ENCODE data around the gene PLEKHM3. TPM values are rescaled to one million over a fixed set of nuclear protein-coding genes. Genes with fewer than 3 reads are reported as not detected.

PLEKHM3 gene
- total and polyA plus RNA-seq, 2 experiments from 2014 or later: 4.9 to 6.6 TPM

DNA sequence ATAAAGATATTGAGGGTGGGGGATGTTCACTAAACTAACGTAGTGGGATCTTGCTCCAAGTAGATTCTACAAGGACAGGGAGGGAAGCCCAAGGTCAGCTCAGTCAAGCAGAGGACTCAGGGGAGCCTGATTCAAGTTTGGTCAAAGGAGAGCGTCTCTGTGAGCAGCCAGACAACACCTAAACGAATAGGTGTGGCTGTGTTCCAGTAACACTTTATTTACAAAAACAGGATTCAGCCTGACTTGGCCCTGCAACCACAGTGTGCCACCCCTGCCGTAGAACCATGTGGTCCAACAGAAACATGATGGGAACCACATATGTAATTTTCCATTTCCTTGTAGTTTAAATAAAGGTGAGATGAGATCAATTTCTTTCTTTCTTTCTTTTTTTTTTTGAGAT, 237.5 kb downstream of the PLEKHM3 start:
- Histone ChIP-seq H3K9me2 (ENCODE audit: insufficient read depth) (no peaks in the 10 kb centered on the region), H3F3A (ENCODE audit: insufficient read depth) (no peaks in the 10 kb centered on the region), H3K36me3 (ENCODE audit: low read depth) (no peaks in the 10 kb centered on the region), H2AFZ (no peak overlapping the region), H3K4me3 (no peak overlapping the region), H3K27me3 (replicated peaks; ENCODE audit: insufficient read depth) (peaks cover 5% of the 10 kb centered on the region; the same call in 1 of the 2 replicates), H4K20me1 (ENCODE audit: insufficient read depth) (no peaks in the 10 kb centered on the region), H3K4me1 (ENCODE audit: insufficient read depth) (peaks cover 5% of the 10 kb centered on the region), H3K4me2 (ENCODE audit: unreplicated experiment) (no peak overlapping the region), H3K9me3 (ENCODE audit: low read depth) (no peaks in the 10 kb centered on the region), H3K27ac (no peak overlapping the region), H3K9ac (no peak overlapping the region), H3K79me2 (ENCODE audit: insufficient read depth) (no peaks in the 10 kb centered on the region)
- no peak for DNase-seq
- 49 to 52% methylated on average over 4 of the region's 4 CpGs for WGBS, 2 experiments (ENCODE audit: low coverage in 1 of 2, low lambda C conversion rate in 2 of 2, missing lambda C conversion rate in 2 of 2)
- in situ Hi-C loops (cut with MboI): no loop called here
- TF ChIP-seq EZH2 (IDR thresholded peaks at IDR 0.05; ENCODE audit: insufficient read depth, poor library complexity, severe bottlenecking) (no peak), EZH2phosphoT487 (IDR thresholded peaks at IDR 0.05; ENCODE audit: insufficient read depth, low read depth) (no peak)

DNA sequence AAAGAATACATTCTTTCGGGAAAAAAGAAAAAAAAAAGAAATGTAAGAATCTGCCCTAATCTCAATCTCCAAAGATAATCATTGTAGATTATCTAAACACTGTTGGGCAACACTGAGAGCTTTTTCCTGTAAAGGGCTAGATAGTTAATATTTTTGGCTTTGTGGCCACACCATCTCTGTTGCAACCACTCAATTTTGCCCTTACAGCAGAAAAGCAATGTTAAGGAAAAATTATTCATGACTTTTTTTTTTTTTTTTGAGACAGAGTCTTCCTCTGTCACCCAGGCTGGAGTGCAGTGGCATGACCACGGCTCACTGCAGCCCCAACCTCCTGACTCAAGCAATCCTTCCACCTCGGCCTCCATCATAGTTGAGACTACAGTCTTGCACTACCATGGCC, 238.3 kb downstream of the PLEKHM3 start:
- H3K4me3 ChIP-seq: no peak overlapping the region
- H3K27ac ChIP-seq: no peak overlapping the region
- no peak overlapping the region for H3K4me2 ChIP-seq (ENCODE audit: unreplicated experiment)
- no peaks in the 10 kb centered on the region for H4K20me1 ChIP-seq (ENCODE audit: insufficient read depth)
- H3K36me3 ChIP-seq (ENCODE audit: low read depth): no peaks in the 10 kb centered on the region
- H3F3A ChIP-seq (ENCODE audit: insufficient read depth): no peaks in the 10 kb centered on the region
- WGBS, 2 experiments (ENCODE audit: low coverage in 1 of 2, low lambda C conversion rate in 2 of 2, missing lambda C conversion rate in 2 of 2): 37 to 44% methylated on average over 3 of the region's 3 CpGs
- H3K4me1 ChIP-seq (ENCODE audit: insufficient read depth): no peaks in the 10 kb centered on the region
- H3K9me2 ChIP-seq (ENCODE audit: insufficient read depth): no peaks in the 10 kb centered on the region
- H3K27me3 ChIP-seq (replicated peaks; ENCODE audit: insufficient read depth): peaks cover 5% of the 10 kb centered on the region; the same call in 1 of the 2 replicates
- no peaks in the 10 kb centered on the region for H3K9me3 ChIP-seq (ENCODE audit: low read depth)
- H2AFZ ChIP-seq: no peak overlapping the region
- in situ Hi-C loops (cut with MboI): no loop called here
- no peak for DNase-seq
- no peaks in the 10 kb centered on the region for H3K79me2 ChIP-seq (ENCODE audit: insufficient read depth)
- no peak for TF ChIP-seq EZH2 (IDR thresholded peaks at IDR 0.05; ENCODE audit: insufficient read depth, poor library complexity, severe bottlenecking)
- TF ChIP-seq EZH2phosphoT487 (IDR thresholded peaks at IDR 0.05; ENCODE audit: insufficient read depth, low read depth): no peak
- H3K9ac ChIP-seq: no peak overlapping the region

DNA sequence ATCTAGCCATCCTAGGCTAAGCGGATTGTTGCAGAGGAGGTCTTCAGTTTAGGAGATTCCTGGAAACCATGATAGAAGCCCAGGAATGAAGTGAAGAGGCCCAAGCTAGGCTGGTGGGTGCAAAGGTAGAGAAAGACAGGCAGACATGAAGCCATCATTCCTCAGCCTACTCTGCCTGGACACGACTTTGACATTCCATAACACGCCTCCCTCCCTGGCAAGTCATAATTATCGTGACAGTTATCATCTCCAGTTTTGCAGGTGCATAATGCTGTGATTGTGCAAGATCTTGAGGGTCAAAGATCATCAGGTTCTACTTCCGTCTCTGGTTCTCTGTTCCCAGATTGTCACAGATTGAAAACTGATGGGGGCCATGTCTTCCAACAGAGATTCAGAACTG, 240.4 kb downstream of the PLEKHM3 start:
- WGBS, 2 experiments (ENCODE audit: low coverage in 1 of 2, low lambda C conversion rate in 2 of 2, missing lambda C conversion rate in 2 of 2): 56 to 60% methylated on average over 5 of the region's 5 CpGs
- peaks cover 5% of the 10 kb centered on the region; the same call in 1 of the 2 replicates for H3K27me3 ChIP-seq (replicated peaks; ENCODE audit: insufficient read depth)
- no peak overlapping the region for H3K27ac ChIP-seq
- no peak overlapping the region for H3K4me3 ChIP-seq
- no peak for TF ChIP-seq EZH2 (IDR thresholded peaks at IDR 0.05; ENCODE audit: insufficient read depth, poor library complexity, severe bottlenecking)
- TF ChIP-seq EZH2phosphoT487 (IDR thresholded peaks at IDR 0.05; ENCODE audit: insufficient read depth, low read depth): no peak
- H3K9me2 ChIP-seq (ENCODE audit: insufficient read depth): no peaks in the 10 kb centered on the region
- no peak overlapping the region for H3K9ac ChIP-seq
- no peaks in the 10 kb centered on the region for H4K20me1 ChIP-seq (ENCODE audit: insufficient read depth)
- no peaks in the 10 kb centered on the region for H3K36me3 ChIP-seq (ENCODE audit: low read depth)
- H2AFZ ChIP-seq: no peak overlapping the region
- in situ Hi-C loops (cut with MboI): no loop called here
- H3K4me1 ChIP-seq (ENCODE audit: insufficient read depth): no peaks in the 10 kb centered on the region
- H3K4me2 ChIP-seq (ENCODE audit: unreplicated experiment): no peak overlapping the region
- H3F3A ChIP-seq (ENCODE audit: insufficient read depth): no peaks in the 10 kb centered on the region
- no peak for DNase-seq
- H3K79me2 ChIP-seq (ENCODE audit: insufficient read depth): no peaks in the 10 kb centered on the region
- H3K9me3 ChIP-seq (ENCODE audit: low read depth): no peaks in the 10 kb centered on the region

DNA sequence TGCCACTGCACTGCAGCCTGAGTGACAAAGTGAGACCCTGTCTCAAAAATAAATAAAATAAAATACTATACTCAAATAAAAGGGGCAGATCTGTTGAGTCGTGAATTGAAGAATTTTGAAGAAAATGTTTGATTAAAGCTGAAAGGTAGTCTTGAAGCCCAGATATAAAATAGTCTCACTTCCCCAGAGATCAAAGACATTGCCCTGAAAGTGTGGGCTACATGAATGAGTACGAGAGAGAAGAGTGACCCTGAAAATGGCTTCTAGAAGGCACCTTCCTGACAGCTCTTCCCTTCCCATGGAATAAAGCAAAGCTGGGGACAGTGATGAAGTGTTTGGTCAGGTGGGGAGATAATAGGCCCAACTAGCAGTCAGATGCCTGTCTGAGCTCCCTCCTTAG, 241.8 kb downstream of the PLEKHM3 start:
- Histone ChIP-seq H3K9me2 (ENCODE audit: insufficient read depth) (no peaks in the 10 kb centered on the region), H3K4me3 (no peak overlapping the region), H3K9ac (no peak overlapping the region), H3K79me2 (ENCODE audit: insufficient read depth) (no peaks in the 10 kb centered on the region), H3K4me2 (ENCODE audit: unreplicated experiment) (no peak overlapping the region), H3K4me1 (ENCODE audit: insufficient read depth) (no peaks in the 10 kb centered on the region), H3K27ac (no peak overlapping the region), H3K36me3 (ENCODE audit: low read depth) (no peaks in the 10 kb centered on the region), H3F3A (ENCODE audit: insufficient read depth) (no peaks in the 10 kb centered on the region), H4K20me1 (ENCODE audit: insufficient read depth) (no peaks in the 10 kb centered on the region), H2AFZ (no peak overlapping the region), H3K9me3 (ENCODE audit: low read depth) (no peaks in the 10 kb centered on the region), H3K27me3 (replicated peaks; ENCODE audit: insufficient read depth) (peaks cover 5% of the 10 kb centered on the region; the same call in 1 of the 2 replicates)
- in situ Hi-C loops (cut with MboI): no loop called here
- no peak for DNase-seq
- WGBS, 2 experiments (ENCODE audit: low coverage in 1 of 2, low lambda C conversion rate in 2 of 2, missing lambda C conversion rate in 2 of 2): 63 to 88% methylated on average over 2 of the region's 2 CpGs
- no peak for TF ChIP-seq EZH2phosphoT487 (IDR thresholded peaks at IDR 0.05; ENCODE audit: insufficient read depth, low read depth)
- no peak for TF ChIP-seq EZH2 (IDR thresholded peaks at IDR 0.05; ENCODE audit: insufficient read depth, poor library complexity, severe bottlenecking)
